Hematopoietic multipotent progenitor cell treated with erythropoietin and hydrocortisone succinate and interleukin-3 and kit ligand, for 17 days (in vitro differentiated cells): ENCODE results near the gene OAT.

Experiments
- DNase-seq: peaks from one replicate; pipeline ENCODE4 v3.0.0-alpha.2; 2015; ENCODE audit warnings: low spot score

The OAT gene

GRCh38 chr10:124353896-124354295 is 64.8 kb downstream of the OAT start:
- no peak for DNase-seq

GRCh38 chr10:124353091-124353815 is 65.5 kb downstream of the OAT start:
- DNase-seq, result no peak

GRCh38 chr10:124351481-124352220 is 67.1 kb downstream of the OAT start:
- DNase-seq, result no peak

DNA sequence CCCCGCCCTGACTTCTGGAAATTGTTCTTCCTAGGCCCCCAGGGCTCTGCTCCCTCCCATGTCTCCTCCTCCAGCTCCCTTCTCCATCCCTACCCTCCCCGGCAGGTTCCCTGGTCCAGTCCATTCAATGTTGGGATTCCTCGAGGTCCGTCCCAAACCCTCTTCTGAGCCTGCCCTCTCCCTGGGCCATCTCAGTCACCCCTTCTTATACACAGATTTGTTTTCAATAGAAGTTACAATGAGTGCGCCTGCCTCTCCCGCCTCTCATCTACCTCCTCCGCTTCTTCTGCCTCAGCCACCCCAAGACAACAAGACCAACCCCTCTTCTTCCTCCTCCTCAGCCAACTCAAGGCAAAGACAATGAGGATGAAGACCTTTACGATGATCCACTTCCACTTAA is 67.9 kb downstream of the OAT start:
- DNase-seq, result no peak

- DNase-seq, result no peak
Observed at GRCh38 chr10:124349996-124350280, 68.8 kb downstream of the OAT start.

GRCh38 chr10:124349231-124349995 is 69.3 kb downstream of the OAT start:
- no peak for DNase-seq

- DNase-seq, result no peak
Observed at GRCh38 chr10:124348801-124349200, 69.9 kb downstream of the OAT start.

- no peak for DNase-seq
Observed at GRCh38 chr10:124347956-124348355, 70.8 kb downstream of the OAT start.
